NOMO-1 treated with dmso at 0.1 percent for 144 hours (cell line): Measurements from ENCODE around the gene PCNX2.
A peak's percentile ranks its signal among the peaks of the same experiment; 100 is the strongest.

Source experiments
- DNase-seq: peaks from one replicate; lab custom pipeline; 2025; ENCODE audit not compliant: unreplicated experiment; lab: John Stamatoyannopoulos, UW

PCNX2 gene

GRCh38 chr1:233295237-233295974 lies at the start of gene PCNX2:
PCNX2 (minus strand) TSS chr1:233295725; CDS start chr1:233295478, 247 bp downstream.
- DNase-seq = peak; percentile 36

DNA sequence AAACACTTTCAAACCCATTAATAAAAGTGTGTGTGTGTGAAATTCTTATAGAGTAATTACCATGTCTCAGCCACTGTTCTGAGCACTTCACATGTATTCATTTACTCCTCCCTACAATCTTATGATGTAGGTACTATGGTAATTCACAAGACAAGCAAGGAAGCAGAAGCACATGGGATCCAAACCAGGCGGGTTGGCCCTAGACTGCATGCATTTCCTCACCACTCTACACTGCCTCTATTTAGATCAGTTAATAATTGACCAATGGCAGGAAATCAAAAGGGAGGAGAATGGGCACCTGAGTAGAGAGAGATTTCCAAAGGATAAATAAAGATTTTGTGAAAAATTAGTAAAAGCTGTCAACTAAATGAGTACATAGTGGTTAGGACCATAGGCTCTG lies 47.7 kb upstream of the PCNX2 start:
- no peak for DNase-seq

DNA sequence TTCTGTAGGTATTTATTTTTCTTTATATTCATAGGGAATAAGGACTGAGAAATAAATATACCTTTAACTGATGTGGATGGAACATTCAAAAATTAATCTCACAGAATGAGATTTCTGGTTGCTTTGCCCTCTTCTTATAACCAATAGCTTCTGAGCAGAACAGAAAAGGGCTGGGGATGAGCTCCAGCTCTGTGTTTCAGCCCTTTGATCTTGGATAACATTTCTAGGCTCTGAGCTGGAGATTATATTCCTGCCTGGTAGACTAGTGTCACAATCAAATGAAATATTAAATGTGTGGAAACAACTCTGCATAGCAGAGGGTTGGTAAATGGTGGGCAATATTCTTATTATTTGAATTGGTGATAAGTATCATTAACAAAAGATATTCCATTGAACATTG lies 46.6 kb upstream of the PCNX2 start:
- DNase-seq = no peak

- no peak for DNase-seq
Observed at GRCh38 chr1:233340966-233341516, 45.5 kb upstream of the PCNX2 start.

GRCh38 chr1:233340031-233340555 lies 44.6 kb upstream of the PCNX2 start:
- no peak for DNase-seq

DNA sequence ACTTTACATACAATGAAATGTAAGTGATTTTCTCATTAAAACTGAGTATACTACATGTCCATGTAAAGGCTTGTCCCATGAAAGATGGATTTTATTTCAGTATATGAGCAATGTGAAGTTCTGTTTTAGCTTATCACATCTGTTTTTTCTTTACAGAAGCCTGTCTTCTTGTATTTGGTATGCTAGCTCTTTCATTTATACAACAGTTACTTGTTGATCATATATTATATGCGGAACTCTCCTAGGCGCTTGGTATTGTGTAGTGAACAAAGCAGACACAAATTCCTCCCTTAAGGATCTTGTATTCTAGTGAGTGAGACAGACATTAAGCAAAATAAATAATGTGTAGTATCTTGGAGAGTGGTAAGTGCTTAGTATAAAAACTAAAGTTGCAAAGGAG lies 42.6 kb upstream of the PCNX2 start:
- DNase-seq = no peak

DNA sequence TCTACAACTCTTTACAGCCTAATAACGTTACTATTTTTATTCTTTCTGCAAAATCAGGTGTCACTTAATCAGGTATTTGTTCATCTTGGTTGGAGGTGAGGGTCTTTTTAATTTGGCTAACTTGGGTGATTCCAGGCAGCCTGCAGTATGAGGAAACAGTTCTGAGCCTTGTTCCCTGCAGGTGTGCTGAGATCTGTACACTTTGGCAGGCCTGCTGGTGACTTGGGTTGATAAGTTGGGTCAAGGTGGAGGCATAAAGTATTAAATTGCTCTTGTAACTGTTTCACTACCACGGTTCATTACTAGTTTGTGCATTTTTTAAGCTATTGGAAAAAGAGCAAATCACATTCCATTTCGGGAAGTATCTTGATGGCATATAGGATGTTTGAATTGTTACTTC lies 42.0 kb upstream of the PCNX2 start:
- DNase-seq = no peak

- no peak for DNase-seq
Observed at GRCh38 chr1:233336554-233337456, 41.3 kb upstream of the PCNX2 start.

DNA sequence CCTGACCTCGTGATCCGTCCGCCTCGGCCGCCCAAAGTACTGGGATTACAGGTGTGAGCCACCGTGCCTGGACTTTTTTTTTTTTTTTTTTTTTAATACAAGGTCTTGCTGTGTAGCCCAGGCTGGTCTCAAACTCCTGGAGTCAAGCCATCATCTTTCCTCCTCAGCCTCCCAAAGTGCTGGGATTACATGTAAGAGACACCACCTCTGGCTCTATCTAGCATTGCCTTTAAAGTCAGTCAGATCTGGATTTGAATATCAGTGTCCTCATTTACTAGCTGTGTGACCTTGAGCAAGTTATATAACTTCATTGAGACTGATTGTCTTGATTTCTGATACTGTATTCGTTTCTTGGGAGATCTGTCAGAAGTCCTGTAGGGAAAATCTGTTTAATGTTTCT lies 38.6 kb upstream of the PCNX2 start:
- DNase-seq = no peak

- DNase-seq = no peak
Observed at GRCh38 chr1:233333086-233333485, 37.6 kb upstream of the PCNX2 start.

DNA sequence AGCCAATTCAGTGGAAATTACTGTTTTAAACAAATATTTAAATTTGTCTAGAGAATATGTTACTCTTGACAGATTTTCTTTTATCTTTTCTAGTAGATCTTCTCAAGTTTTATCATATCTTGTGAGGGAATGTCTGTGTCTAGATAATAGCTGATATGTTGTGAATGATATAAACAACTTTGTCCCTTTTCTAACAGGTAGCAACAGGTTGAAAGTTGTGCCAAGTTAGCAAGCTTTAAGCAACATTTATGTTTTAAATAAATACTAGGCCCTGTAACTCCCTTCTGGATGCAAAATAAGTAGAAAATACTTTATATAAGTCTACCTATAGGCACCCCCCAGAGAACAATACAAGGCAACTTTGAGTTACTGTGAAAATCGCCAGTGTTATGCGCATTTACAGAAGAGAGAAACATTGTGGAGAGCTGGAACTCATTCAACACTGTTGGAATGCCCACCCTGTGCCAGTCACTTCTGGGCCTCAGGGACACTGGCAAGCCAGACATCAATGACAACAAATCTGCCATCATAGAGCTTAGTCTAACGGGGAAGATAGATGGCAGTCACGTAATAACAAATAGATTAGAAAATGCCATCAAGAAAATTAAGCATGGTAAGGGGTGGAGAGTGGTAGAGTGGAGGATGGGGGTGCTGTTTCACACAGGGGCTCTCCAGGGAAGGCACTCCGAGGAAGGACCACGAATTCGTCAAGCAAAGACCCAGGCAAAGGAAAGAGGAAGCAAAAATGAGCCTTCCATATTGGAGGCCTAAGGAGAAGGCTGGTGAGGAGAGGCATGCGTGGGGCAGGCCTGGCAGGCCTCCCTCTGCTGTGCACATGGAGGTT lies 36.4 kb upstream of the PCNX2 start:
- no peak for DNase-seq

DNA sequence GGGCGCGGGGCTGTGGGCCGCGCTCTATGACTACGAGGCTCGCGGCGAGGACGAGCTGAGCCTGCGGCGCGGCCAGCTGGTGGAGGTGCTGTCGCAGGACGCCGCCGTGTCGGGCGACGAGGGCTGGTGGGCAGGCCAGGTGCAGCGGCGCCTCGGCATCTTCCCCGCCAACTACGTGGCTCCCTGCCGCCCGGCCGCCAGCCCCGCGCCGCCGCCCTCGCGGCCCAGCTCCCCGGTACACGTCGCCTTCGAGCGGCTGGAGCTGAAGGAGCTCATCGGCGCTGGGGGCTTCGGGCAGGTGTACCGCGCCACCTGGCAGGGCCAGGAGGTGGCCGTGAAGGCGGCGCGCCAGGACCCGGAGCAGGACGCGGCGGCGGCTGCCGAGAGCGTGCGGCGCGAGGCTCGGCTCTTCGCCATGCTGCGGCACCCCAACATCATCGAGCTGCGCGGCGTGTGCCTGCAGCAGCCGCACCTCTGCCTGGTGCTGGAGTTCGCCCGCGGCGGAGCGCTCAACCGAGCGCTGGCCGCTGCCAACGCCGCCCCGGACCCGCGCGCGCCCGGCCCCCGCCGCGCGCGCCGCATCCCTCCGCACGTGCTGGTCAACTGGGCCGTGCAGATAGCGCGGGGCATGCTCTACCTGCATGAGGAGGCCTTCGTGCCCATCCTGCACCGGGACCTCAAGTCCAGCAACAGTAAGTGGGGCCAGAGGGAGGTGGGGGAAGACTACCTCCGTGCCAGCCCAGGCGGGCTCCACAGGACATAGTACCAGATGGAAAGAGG lies 32.8 kb upstream of the PCNX2 start:
- no peak for DNase-seq

- DNase-seq = no peak
Observed at GRCh38 chr1:233327651-233328141, 32.2 kb upstream of the PCNX2 start, which contains the start of gene MAP3K21. MAP3K21 (plus strand) TSS chr1:233327724; CDS start chr1:233328029, 305 bp downstream.

- DNase-seq = peak; percentile 91
Observed at GRCh38 chr1:233326811-233327650, 31.5 kb upstream of the PCNX2 start.

GRCh38 chr1:233326319-233326718 lies 30.8 kb upstream of the PCNX2 start:
- DNase-seq = no peak

GRCh38 chr1:233323718-233324117 lies 28.2 kb upstream of the PCNX2 start:
- no peak for DNase-seq

DNA sequence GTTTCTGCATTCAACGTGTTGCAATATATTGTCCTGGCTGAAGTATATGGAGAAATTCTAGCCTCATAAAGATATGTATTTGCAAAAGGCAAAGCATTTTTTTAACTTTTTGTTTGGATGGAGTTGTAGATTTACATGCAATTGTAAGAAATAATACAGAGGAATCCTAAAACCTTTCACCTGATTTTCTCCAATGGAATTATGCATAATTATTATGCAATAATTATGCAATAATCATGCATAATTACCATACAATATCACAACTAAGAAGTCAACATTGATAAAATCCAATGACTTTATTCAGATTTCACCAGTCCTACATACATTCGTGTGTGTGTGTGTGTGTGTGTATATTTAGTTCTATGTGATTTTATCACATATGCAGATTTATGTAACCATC lies 24.5 kb upstream of the PCNX2 start:
- DNase-seq = no peak

- no peak for DNase-seq
Observed at GRCh38 chr1:233319272-233319671, 23.7 kb upstream of the PCNX2 start.

DNA sequence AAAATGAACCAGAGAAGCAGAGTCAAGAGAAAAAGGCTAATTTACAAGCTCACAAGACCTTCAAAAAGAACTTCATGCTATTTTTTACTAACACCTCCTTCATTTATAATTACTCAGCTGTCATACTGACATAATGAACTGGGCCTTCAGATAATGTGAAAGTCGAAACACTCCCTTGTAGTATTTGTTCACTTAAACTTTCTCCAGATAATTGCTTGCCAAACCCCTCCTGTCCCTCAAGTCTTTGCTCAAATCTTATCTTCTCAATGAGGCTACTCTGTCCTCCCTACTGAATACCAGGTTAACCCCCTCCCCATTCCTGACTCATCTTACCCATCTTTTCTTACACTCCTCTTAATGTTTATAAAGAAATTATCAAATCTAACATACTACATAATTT lies 20.9 kb upstream of the PCNX2 start:
- no peak for DNase-seq
